ENCODE measurements around the gene ERMP1.
"Not testable (repeated sequence)": the region's sequence is repeated elsewhere in the genome, so short reads cannot be mapped to it uniquely, and the experiment has no call there.

ERMP1 gene

DNA sequence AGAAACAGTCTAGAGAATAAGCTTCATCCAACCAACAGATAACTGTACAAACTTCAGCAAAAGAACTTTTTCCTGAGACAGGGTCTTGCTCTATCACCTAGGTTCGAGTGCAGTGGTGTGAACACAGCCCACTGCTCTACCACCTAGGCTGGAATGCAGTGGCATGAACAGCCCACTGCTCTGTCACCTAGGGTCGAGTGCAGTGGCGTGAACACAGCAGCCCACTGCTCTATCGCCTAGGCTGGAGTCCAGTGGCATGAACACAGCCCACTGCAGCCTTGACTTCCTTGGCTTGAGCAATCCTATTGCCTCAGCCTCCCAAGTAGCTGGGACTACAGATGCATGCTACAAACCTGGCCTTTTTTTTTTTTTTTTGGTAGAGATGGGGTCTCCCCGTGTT lies 43.4 kb downstream of the ERMP1 start:
- TF ChIP-seq CTCF (IDR thresholded peaks at IDR 0.05; ENCODE audit: low read depth, low read length) = no peak
- no peak for DNase-seq (ENCODE audit: extremely low read depth, low read depth)

GRCh38 chr9:5787759-5788302 lies 45.1 kb downstream of the ERMP1 start:
- no peak for DNase-seq (ENCODE audit: extremely low read depth, low read depth)
- no peak for TF ChIP-seq CTCF (IDR thresholded peaks at IDR 0.05; ENCODE audit: low read depth, low read length)

DNA sequence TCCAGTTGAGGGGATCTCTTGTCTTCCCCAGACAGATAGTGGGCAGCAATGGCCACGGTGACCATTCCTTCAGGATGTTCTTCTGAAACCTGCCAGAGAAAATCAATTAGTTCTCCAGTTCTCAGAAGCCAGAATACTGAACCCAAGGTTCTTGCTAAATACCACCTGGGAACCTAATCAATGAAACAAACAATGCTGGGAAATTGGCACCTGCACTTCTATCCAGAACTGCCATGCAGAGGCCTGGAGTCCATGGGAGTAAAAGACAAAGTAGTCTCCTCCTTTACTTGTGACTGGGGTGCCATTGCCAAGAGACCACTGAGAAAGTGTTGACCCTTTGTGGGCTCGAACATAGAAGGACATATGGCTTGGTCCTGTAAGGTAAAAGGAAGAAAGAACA lies 45.7 kb downstream of the ERMP1 start:
- no peak for DNase-seq (ENCODE audit: extremely low read depth, low read depth)
- no peak for TF ChIP-seq CTCF (IDR thresholded peaks at IDR 0.05; ENCODE audit: low read depth, low read length)

GRCh38 chr9:5786370-5787127 lies 46.4 kb downstream of the ERMP1 start:
- DNase-seq (ENCODE audit: extremely low read depth, low read depth) = no peak
- TF ChIP-seq CTCF (IDR thresholded peaks at IDR 0.05; ENCODE audit: low read depth, low read length) = no peak

DNA sequence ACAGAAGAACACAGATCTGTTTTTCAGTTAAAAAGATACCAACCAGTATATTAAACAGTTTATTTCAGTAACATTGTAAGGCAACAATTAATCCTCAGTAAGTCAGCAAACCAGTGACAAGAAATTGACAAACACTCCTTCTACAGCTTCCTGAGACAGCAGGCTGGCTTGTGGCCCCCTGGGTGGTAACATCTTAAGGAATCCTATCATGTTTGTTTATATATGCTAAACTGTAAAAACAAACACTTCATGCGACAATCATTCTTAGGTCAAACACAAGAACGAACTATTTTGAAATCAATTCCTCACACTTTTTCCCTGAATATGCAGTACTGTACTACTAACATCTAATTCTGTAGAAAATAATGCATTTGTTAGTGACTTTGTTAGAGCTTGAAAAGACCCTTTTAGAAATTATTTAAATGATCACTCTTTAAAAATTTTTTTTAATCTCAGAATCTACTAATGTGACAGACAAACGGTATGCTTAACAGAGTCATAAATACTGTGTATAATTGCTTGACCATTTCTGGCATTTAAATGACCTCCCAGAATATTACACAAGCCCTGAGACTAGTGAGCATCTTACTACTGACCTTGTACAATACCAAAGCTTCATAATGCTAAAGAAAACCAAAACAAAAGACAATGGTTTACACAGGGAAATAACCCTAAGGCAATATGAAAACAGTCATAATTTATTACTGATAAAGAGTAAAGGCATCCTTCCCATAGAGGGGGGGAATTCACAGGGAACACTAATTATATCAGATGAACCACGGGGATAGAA lies 48.2 kb downstream of the ERMP1 start:
- DNase-seq (ENCODE audit: extremely low read depth, low read depth) = no peak
- TF ChIP-seq CTCF (IDR thresholded peaks at IDR 0.05; ENCODE audit: low read depth, low read length) = no peak

- no peak for DNase-seq (ENCODE audit: extremely low read depth, low read depth)
Observed at GRCh38 chr9:5783982-5784381, 48.9 kb downstream of the ERMP1 start.

DNA sequence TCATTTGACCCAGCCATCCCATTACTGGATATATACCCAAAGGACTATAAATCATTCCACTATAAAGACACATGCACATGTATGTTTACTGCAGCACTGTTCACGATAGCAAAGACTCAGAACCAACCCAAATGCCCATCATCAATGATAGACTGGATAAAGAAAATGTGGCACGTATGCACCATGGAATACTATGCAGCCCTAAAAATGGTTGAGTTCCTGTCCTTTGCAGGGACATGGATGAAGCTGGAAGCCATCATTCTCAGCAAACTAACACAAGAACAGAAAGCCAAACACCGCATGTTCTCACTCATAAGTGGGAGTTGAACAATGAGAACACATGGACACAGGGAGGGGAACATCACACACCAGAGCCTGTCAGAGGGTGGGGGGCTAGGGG lies 49.5 kb downstream of the ERMP1 start:
- not testable (repeated sequence) for DNase-seq (ENCODE audit: extremely low read depth, low read depth)

More at GRCh38 chr9:5783982-5784381, 48.9 kb downstream of the ERMP1 start:
- no peak for TF ChIP-seq CTCF (IDR thresholded peaks at IDR 0.05; ENCODE audit: low read depth, low read length)

DNA sequence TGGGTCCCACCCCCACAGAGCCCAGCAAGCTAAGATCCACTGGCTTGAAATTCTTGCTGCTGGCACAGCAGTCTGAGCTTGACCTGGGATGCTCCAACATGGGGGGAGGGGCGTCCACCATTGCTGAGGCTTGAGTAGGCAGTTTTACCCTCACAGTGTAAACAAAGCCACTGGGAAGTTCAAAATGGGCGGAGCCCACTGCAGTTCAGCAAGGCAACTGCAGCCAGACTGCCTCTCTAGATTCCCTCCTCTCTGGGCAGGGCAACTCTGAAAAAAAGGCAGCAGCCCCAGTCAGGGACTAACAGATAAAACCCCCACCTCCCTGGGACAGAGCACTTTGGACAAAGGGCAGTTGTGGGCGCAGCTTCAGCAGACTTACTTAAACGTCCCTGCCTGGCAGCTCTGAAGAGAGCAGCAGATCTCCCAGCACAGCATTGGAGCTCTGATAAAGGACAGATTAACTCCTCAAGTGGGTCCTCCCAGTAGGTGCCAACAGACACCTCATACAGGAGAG lies 53.2 kb downstream of the ERMP1 start:
- not testable (repeated sequence) for DNase-seq (ENCODE audit: extremely low read depth, low read depth)

Data from AG09319 (cell line).